Measurements from ENCODE around the gene FDXR.

The FDXR gene

GRCh38 chr17:74857191-74857590 is 15.6 kb downstream of the FDXR start:
- no peak for DNase-seq (ENCODE audit: low spot score)

GRCh38 chr17:74856112-74856511 is 16.7 kb downstream of the FDXR start:
- no peak for DNase-seq (ENCODE audit: low spot score)

- DNase-seq (ENCODE audit: low spot score): no peak
Measured at GRCh38 chr17:74855323-74855722, 17.5 kb downstream of the FDXR start.

- DNase-seq (ENCODE audit: low spot score): no peak
Measured at GRCh38 chr17:74854792-74855191, 18.0 kb downstream of the FDXR start.

GRCh38 chr17:74853669-74854068 is 19.1 kb downstream of the FDXR start:
- DNase-seq (ENCODE audit: low spot score): no peak

- DNase-seq (ENCODE audit: low spot score): no peak
Measured at GRCh38 chr17:74853048-74853397, 19.8 kb downstream of the FDXR start.

- peak; percentile 45 for DNase-seq (ENCODE audit: low spot score)
Measured at GRCh38 chr17:74852237-74853047, 20.4 kb downstream of the FDXR start.

GRCh38 chr17:74851612-74852236 is 21.1 kb downstream of the FDXR start:
- DNase-seq (ENCODE audit: low spot score): no peak

GRCh38 chr17:74850914-74851313 is 21.9 kb downstream of the FDXR start:
- no peak for DNase-seq (ENCODE audit: low spot score)

GRCh38 chr17:74850310-74850709 is 22.5 kb downstream of the FDXR start:
- DNase-seq (ENCODE audit: low spot score): no peak

- no peak for DNase-seq (ENCODE audit: low spot score)
Measured at GRCh38 chr17:74848656-74849399, 24.0 kb downstream of the FDXR start.

GRCh38 chr17:74846621-74847020 is 26.2 kb downstream of the FDXR start:
- DNase-seq (ENCODE audit: low spot score): no peak

- no peak for DNase-seq (ENCODE audit: low spot score)
Measured at GRCh38 chr17:74843352-74843627, 29.5 kb downstream of the FDXR start.

GRCh38 chr17:74842599-74843351 is 30.0 kb downstream of the FDXR start:
- DNase-seq (ENCODE audit: low spot score): no peak

GRCh38 chr17:74842146-74842598 is 30.6 kb downstream of the FDXR start:
- DNase-seq (ENCODE audit: low spot score): no peak

GRCh38 chr17:74840989-74841666 is 31.7 kb downstream of the FDXR start:
- DNase-seq (ENCODE audit: low spot score): no peak

GRCh38 chr17:74839990-74840852 is 32.6 kb downstream of the FDXR start:
- no peak for DNase-seq (ENCODE audit: low spot score)

- DNase-seq (ENCODE audit: low spot score): no peak
Measured at GRCh38 chr17:74838274-74838673, 34.5 kb downstream of the FDXR start.

GRCh38 chr17:74836691-74837467 is 35.9 kb downstream of the FDXR start:
- DNase-seq (ENCODE audit: low spot score): no peak

GRCh38 chr17:74836191-74836590 is 36.6 kb downstream of the FDXR start:
- no peak for DNase-seq (ENCODE audit: low spot score)
